Activated CD4-positive, alpha-beta T cell treated with anti-CD3 and anti-CD28 coated beads for 36 hours (primary cell): ENCODE data around the gene TRIOBP. TPM values are rescaled to one million over a fixed set of nuclear protein-coding genes. Genes with fewer than 3 reads are reported as not detected.

Experiments
- ATAC-seq: fragments of 200-7000 bp; cut with Tn5 transposase; one replicate; pipeline ENCODE4 v1.10.0; 2021; ENCODE audit warnings: mild to moderate bottlenecking, moderate library complexity
- CTCF ChIA-PET: fragments of 350-600 bp; sonication (Branson Sonifier 250); formaldehyde crosslinking; loops from one replicate; lab custom pipeline; 2021; ENCODE audit warnings: antibody characterized with exemption; lab: Charles Lee
- POLR2A ChIA-PET: fragments of 350-600 bp; sonication (Branson Sonifier 250); formaldehyde crosslinking; loops from one replicate; lab custom pipeline; 2021; ENCODE audit warnings: antibody characterized with exemption, inconsistent platforms; lab: Charles Lee
- DNase-seq: peaks from one replicate; pipeline ENCODE4 v3.0.0-alpha.2; 2020
- H3K27ac Mint-ChIP-seq: one replicate; pipeline ENCODE4 v1.8.0; 2021; ENCODE audit warnings: mixed read lengths
- H3K27me3 Mint-ChIP-seq: one replicate; pipeline ENCODE4 v1.8.0; 2021; ENCODE audit warnings: mixed read lengths
- H3K36me3 Mint-ChIP-seq: one replicate; pipeline ENCODE4 v1.8.0; 2021; ENCODE audit warnings: low read depth, mixed read lengths
- H3K4me1 Mint-ChIP-seq: one replicate; pipeline ENCODE4 v1.8.0; 2021; ENCODE audit warnings: mixed read lengths
- H3K4me3 Mint-ChIP-seq: one replicate; pipeline ENCODE4 v1.8.0; 2021; ENCODE audit warnings: mild to moderate bottlenecking, moderate library complexity, mixed read lengths
- H3K9me3 Mint-ChIP-seq: one replicate; pipeline ENCODE4 v1.8.0; 2021; ENCODE audit warnings: low read depth, mixed read lengths
- intact Hi-C, 2 experiments: fragments of 100-400 bp; cut with DNase I in 1 of 2; cut with micrococcal nuclease in 1 of 2; formaldehyde crosslinking; loops; one replicate each; pipeline versions ENCODE4 v1.14.2 to v1.15.1; 2022 to 2024; cut with DNase I, micrococcal nuclease
- total RNA-seq, 2 experiments: library from RNA; stranded (reverse); gene quantifications; one replicate each; pipeline ENCODE4 v1.2.3, GENCODE V29; 2021

The TRIOBP gene
- total RNA-seq, 2 experiments from 2014 or later = 23.3 to 26.1 TPM

- H3K9me3 Mint-ChIP-seq = no peaks in the 10 kb centered on the region
- no peak for ATAC-seq
- no peak overlapping the region for H3K4me3 Mint-ChIP-seq
- H3K27me3 Mint-ChIP-seq = no peaks in the 10 kb centered on the region
- POLR2A ChIA-PET = no interaction called here
- H3K27ac Mint-ChIP-seq = no peak overlapping the region
- H3K36me3 Mint-ChIP-seq = peaks cover 5% of the 10 kb centered on the region
- no peak for DNase-seq
- CTCF ChIA-PET = no interaction called here
- intact Hi-C loops = no loop called here
- H3K4me1 Mint-ChIP-seq = peaks cover 7% of the 10 kb centered on the region
Measured at GRCh38 chr22:37752189-37753087, 55.6 kb downstream of the TRIOBP start.

GRCh38 chr22:37753746-37754145 lies 56.9 kb downstream of the TRIOBP start:
- no peak for DNase-seq
- ChIA-PET CTCF (no interaction called here), POLR2A (interaction anchor here (0.6 kb wide), 1 partner anchor 17 kb away, joined by 8 read pairs; no protein-coding TSS in a partner anchor)
- ATAC-seq = no peak
- Mint-ChIP-seq H3K27me3 (no peaks in the 10 kb centered on the region), H3K36me3 (peaks cover 9% of the 10 kb centered on the region), H3K4me1 (no peaks in the 10 kb centered on the region), H3K4me3 (no peak overlapping the region), H3K9me3 (no peaks in the 10 kb centered on the region), H3K27ac (no peak overlapping the region)
- intact Hi-C loops = no loop called here

GRCh38 chr22:37757663-37758062 lies 60.8 kb downstream of the TRIOBP start:
- Mint-ChIP-seq H3K27me3 (no peaks in the 10 kb centered on the region), H3K27ac (no peak overlapping the region), H3K4me1 (no peaks in the 10 kb centered on the region), H3K36me3 (peaks cover 11% of the 10 kb centered on the region), H3K4me3 (no peak overlapping the region), H3K9me3 (no peaks in the 10 kb centered on the region)
- ChIA-PET CTCF (interaction anchor here (0.6 kb wide), 1 partner anchor 426 kb away, joined by 3 read pairs; no protein-coding TSS in a partner anchor), POLR2A (no interaction called here)
- no peak for DNase-seq
- no peak for ATAC-seq
- intact Hi-C loops = no loop called here

- Mint-ChIP-seq H3K27ac (no peak overlapping the region), H3K4me1 (no peaks in the 10 kb centered on the region)
Measured at GRCh38 chr22:37758694-37759093, 61.8 kb downstream of the TRIOBP start.

GRCh38 chr22:37759281-37759680 lies 62.4 kb downstream of the TRIOBP start:
- Mint-ChIP-seq H3K36me3 (peaks cover 11% of the 10 kb centered on the region), H3K27ac (no peak overlapping the region), H3K9me3 (no peaks in the 10 kb centered on the region), H3K27me3 (no peaks in the 10 kb centered on the region), H3K4me3 (no peak overlapping the region), H3K4me1 (no peaks in the 10 kb centered on the region)
- DNase-seq (no peak), ATAC-seq (no peak)
- intact Hi-C loops = no loop called here
- ChIA-PET CTCF (no interaction called here), POLR2A (no interaction called here)

More at GRCh38 chr22:37758694-37759093, 61.8 kb downstream of the TRIOBP start:
- Mint-ChIP-seq H3K9me3 (no peaks in the 10 kb centered on the region), H3K4me3 (no peak overlapping the region), H3K27me3 (no peaks in the 10 kb centered on the region), H3K36me3 (peaks cover 11% of the 10 kb centered on the region)
- no peak for DNase-seq
- intact Hi-C loops = no loop called here
- CTCF ChIA-PET = no interaction called here
- ATAC-seq = no peak
- POLR2A ChIA-PET = no interaction called here

GRCh38 chr22:37760152-37760551 lies 63.3 kb downstream of the TRIOBP start:
- no peaks in the 10 kb centered on the region for H3K9me3 Mint-ChIP-seq
- H3K36me3 Mint-ChIP-seq = peaks cover 10% of the 10 kb centered on the region
- POLR2A ChIA-PET = no interaction called here
- no peak overlapping the region for H3K4me3 Mint-ChIP-seq
- intact Hi-C loops = no loop called here
- no peak for DNase-seq
- H3K27ac Mint-ChIP-seq = no peak overlapping the region
- CTCF ChIA-PET = no interaction called here
- no peak for ATAC-seq
- no peaks in the 10 kb centered on the region for H3K27me3 Mint-ChIP-seq
- no peaks in the 10 kb centered on the region for H3K4me1 Mint-ChIP-seq

GRCh38 chr22:37762389-37762836 lies 65.6 kb downstream of the TRIOBP start:
- H3K27ac Mint-ChIP-seq = no peak overlapping the region
- peaks cover 9% of the 10 kb centered on the region for H3K36me3 Mint-ChIP-seq
- no peak overlapping the region for H3K4me3 Mint-ChIP-seq
- DNase-seq (no peak), ATAC-seq (no peak)
- H3K9me3 Mint-ChIP-seq = no peaks in the 10 kb centered on the region
- ChIA-PET POLR2A (no interaction called here), CTCF (interaction anchor here (0.5 kb wide), 1 partner anchor 334 kb away, joined by 3 read pairs; no protein-coding TSS in a partner anchor)
- intact Hi-C loops = no loop called here
- no peaks in the 10 kb centered on the region for H3K27me3 Mint-ChIP-seq
- H3K4me1 Mint-ChIP-seq = no peaks in the 10 kb centered on the region

GRCh38 chr22:37763012-37763411 lies 66.2 kb downstream of the TRIOBP start:
- intact Hi-C loops = no loop called here
- Mint-ChIP-seq H3K9me3 (no peaks in the 10 kb centered on the region), H3K36me3 (peaks cover 9% of the 10 kb centered on the region), H3K27me3 (no peaks in the 10 kb centered on the region), H3K27ac (no peak overlapping the region), H3K4me3 (no peak overlapping the region), H3K4me1 (no peaks in the 10 kb centered on the region)
- DNase-seq (no peak), ATAC-seq (no peak)
- POLR2A ChIA-PET = no interaction called here
- CTCF ChIA-PET = interaction anchor here (0.5 kb wide), 1 partner anchor 334 kb away, joined by 3 read pairs; no protein-coding TSS in a partner anchor

GRCh38 chr22:37763652-37764051 lies 66.8 kb downstream of the TRIOBP start:
- ChIA-PET CTCF (no interaction called here), POLR2A (no interaction called here)
- H3K27ac Mint-ChIP-seq = no peak overlapping the region
- DNase-seq (no peak), ATAC-seq (no peak)
- no peak overlapping the region for H3K4me3 Mint-ChIP-seq
- no peaks in the 10 kb centered on the region for H3K27me3 Mint-ChIP-seq
- H3K9me3 Mint-ChIP-seq = no peaks in the 10 kb centered on the region
- no peaks in the 10 kb centered on the region for H3K4me1 Mint-ChIP-seq
- intact Hi-C loops = no loop called here
- peaks cover 5% of the 10 kb centered on the region for H3K36me3 Mint-ChIP-seq

- no peaks in the 10 kb centered on the region for H3K27me3 Mint-ChIP-seq
- H3K4me3 Mint-ChIP-seq = no peak overlapping the region
- intact Hi-C loops = no loop called here
- no peaks in the 10 kb centered on the region for H3K9me3 Mint-ChIP-seq
- DNase-seq (no peak), ATAC-seq (no peak)
- no peak overlapping the region for H3K27ac Mint-ChIP-seq
- ChIA-PET CTCF (no interaction called here), POLR2A (interaction anchor here (0.7 kb wide), 1 partner anchor 98 kb away, joined by 3 read pairs; no protein-coding TSS in a partner anchor)
- H3K36me3 Mint-ChIP-seq = peaks cover 5% of the 10 kb centered on the region
- H3K4me1 Mint-ChIP-seq = no peaks in the 10 kb centered on the region
Measured at GRCh38 chr22:37764622-37765021, 67.8 kb downstream of the TRIOBP start.

GRCh38 chr22:37765498-37765897 lies 68.7 kb downstream of the TRIOBP start:
- H3K27me3 Mint-ChIP-seq = no peaks in the 10 kb centered on the region
- peaks cover 3% of the 10 kb centered on the region for H3K36me3 Mint-ChIP-seq
- ChIA-PET POLR2A (interaction anchor here (0.6 to 0.7 kb wide), 2 partner anchors 18 to 99 kb away, joined by 3 read pairs; no protein-coding TSS in a partner anchor), CTCF (interaction anchor here (0.6 kb wide), 1 partner anchor 231 kb away, joined by 3 read pairs; no protein-coding TSS in a partner anchor)
- intact Hi-C loops = no loop called here
- H3K27ac Mint-ChIP-seq = no peak overlapping the region
- ATAC-seq = no peak
- H3K4me1 Mint-ChIP-seq = no peaks in the 10 kb centered on the region
- H3K4me3 Mint-ChIP-seq = no peak overlapping the region
- no peak for DNase-seq
- no peaks in the 10 kb centered on the region for H3K9me3 Mint-ChIP-seq
